Effector CD4-positive, alpha-beta T cell (primary cell): ENCODE measurements around the gene NAA16.
"Not testable (repeated sequence)": the region's sequence is repeated elsewhere in the genome, so short reads cannot be mapped to it uniquely, and the experiment has no call there.

Source experiments
- DNase-seq: peaks from one replicate; pipeline ENCODE4 v3.0.0-alpha.2; 2020

The NAA16 gene

GRCh38 chr13:41411522-41411921 lies 100.5 kb downstream of the NAA16 start:
- no peak for DNase-seq

GRCh38 chr13:41413872-41414271 lies 102.8 kb downstream of the NAA16 start:
- DNase-seq, result no peak

- DNase-seq, result no peak
Observed at GRCh38 chr13:41416276-41416675, 105.2 kb downstream of the NAA16 start.

GRCh38 chr13:41418027-41418426 lies 107.0 kb downstream of the NAA16 start:
- no peak for DNase-seq

GRCh38 chr13:41418731-41419130 lies 107.7 kb downstream of the NAA16 start:
- no peak for DNase-seq

GRCh38 chr13:41419206-41419605 lies 108.1 kb downstream of the NAA16 start:
- DNase-seq, result no peak

GRCh38 chr13:41420146-41420545 lies 109.1 kb downstream of the NAA16 start:
- DNase-seq, result no peak

- DNase-seq, result not testable (repeated sequence)
Observed at GRCh38 chr13:41421330-41421729, 110.3 kb downstream of the NAA16 start.

- not testable (repeated sequence) for DNase-seq
Observed at GRCh38 chr13:41421983-41422382, 110.9 kb downstream of the NAA16 start.

GRCh38 chr13:41423259-41423658 lies 112.2 kb downstream of the NAA16 start:
- DNase-seq, result not testable (repeated sequence)

GRCh38 chr13:41424675-41425074 lies 113.6 kb downstream of the NAA16 start:
- DNase-seq, result not testable (repeated sequence)

- DNase-seq, result no peak
Observed at GRCh38 chr13:41426047-41426446, 115.0 kb downstream of the NAA16 start.
